Measurements from ENCODE around the gene CCDC93. TPM values are rescaled to one million over a fixed set of nuclear protein-coding genes. Genes with fewer than 3 reads are reported as not detected.

CCDC93 gene
- polyA plus RNA-seq, 2 of the 4 experiments (the other 2 are of a cell fraction) = 14.4 to 17.8 TPM

- TF ChIP-seq NPAS2 (CRISPR knock-in tag; IDR thresholded peaks at IDR 0.05; ENCODE audit: borderline replicate concordance) (no peak), POLR2AphosphoS2 (conservative IDR thresholded peaks at IDR 0.05; ENCODE audit: low read length) (no peak), CHD4 (IDR thresholded peaks at IDR 0.05; ENCODE audit: borderline replicate concordance) (no peak), EHMT2 (IDR thresholded peaks at IDR 0.05; ENCODE audit: low read depth) (no peak), NFE2L2 (conservative IDR thresholded peaks at IDR 0.05; ENCODE audit: low read length) (no peak), RNF2 (IDR thresholded peaks at IDR 0.05; ENCODE audit: borderline replicate concordance, low read depth) (no peak), SMC3 (IDR thresholded peaks at IDR 0.05) (no peak), ELK1 (IDR thresholded peaks at IDR 0.05; ENCODE audit: low read depth, low read length) (no peak), FOXS1 (CRISPR knock-in tag; IDR thresholded peaks at IDR 0.05) (no peak), GATA3 (IDR thresholded peaks at IDR 0.05; ENCODE audit: borderline replicate concordance) (no peak)
- TF ChIP-seq, protein P1, sequence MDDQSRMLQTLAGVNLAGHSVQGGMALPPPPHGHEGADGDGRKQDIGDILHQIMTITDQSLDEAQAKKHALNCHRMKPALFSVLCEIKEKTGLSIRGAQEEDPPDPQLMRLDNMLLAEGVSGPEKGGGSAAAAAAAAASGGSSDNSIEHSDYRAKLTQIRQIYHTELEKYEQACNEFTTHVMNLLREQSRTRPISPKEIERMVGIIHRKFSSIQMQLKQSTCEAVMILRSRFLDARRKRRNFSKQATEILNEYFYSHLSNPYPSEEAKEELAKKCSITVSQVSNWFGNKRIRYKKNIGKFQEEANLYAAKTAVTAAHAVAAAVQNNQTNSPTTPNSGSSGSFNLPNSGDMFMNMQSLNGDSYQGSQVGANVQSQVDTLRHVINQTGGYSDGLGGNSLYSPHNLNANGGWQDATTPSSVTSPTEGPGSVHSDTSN (IDR thresholded peaks at IDR 0.05) = no peak
- TF ChIP-seq, protein P2, sequence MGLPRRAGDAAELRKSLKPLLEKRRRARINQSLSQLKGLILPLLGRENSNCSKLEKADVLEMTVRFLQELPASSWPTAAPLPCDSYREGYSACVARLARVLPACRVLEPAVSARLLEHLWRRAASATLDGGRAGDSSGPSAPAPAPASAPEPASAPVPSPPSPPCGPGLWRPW (IDR thresholded peaks at IDR 0.05) = no peak
- TF ChIP-seq, protein P3, sequence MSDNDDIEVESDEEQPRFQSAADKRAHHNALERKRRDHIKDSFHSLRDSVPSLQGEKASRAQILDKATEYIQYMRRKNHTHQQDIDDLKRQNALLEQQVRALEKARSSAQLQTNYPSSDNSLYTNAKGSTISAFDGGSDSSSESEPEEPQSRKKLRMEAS (IDR thresholded peaks at IDR 0.05) = no peak
- TF ChIP-seq, protein P4, sequence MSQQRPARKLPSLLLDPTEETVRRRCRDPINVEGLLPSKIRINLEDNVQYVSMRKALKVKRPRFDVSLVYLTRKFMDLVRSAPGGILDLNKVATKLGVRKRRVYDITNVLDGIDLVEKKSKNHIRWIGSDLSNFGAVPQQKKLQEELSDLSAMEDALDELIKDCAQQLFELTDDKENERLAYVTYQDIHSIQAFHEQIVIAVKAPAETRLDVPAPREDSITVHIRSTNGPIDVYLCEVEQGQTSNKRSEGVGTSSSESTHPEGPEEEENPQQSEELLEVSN (IDR thresholded peaks at IDR 0.05; ENCODE audit: borderline replicate concordance, low read depth) = no peak
Observed at GRCh38 chr2:117935954-117936353, 77.9 kb downstream of the CCDC93 start.

DNA sequence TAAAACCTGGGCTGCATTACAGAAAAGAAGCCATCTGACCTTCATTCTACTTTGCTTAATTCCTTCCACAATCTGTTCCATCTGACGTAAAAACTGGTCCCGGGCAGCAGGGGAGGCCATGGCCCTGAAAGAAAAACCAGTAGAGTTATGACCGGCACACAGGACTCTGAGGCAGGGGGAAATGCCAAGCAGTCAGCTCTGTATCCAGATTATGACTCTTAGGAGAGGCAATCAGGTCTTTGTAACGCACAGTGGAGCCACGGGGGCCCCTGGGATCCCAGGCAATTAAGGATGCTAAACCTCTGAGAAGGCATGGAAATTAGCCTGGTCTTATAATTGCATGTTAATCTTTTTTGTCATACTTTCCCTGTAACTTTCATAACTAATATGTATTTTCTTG, 78.4 kb downstream of the CCDC93 start:
- ATAC-seq (no peak), DNase-seq (ENCODE audit: low read depth in 1 of 2, low spot score in 1 of 2) (no peak), FAIRE-seq (no peak)
- Histone ChIP-seq H3K4me1 (no peaks in the 10 kb centered on the region), H3K27ac (no peak overlapping the region), H3K9me3 (no peaks in the 10 kb centered on the region), H3K4me2 (no peak overlapping the region), H3K4me3 (no peak overlapping the region)
- ChIA-PET CTCF (no interaction called here), POLR2A (no interaction called here)
- WGBS (ENCODE audit: missing lambda C conversion rate) = 94% methylated on average over 5 of the region's 5 CpGs
- no peak for TF ChIP-seq ZFP36 (IDR thresholded peaks at IDR 0.05; ENCODE audit: borderline replicate concordance, partially characterized antibody)
- TF ChIP-seq EP300 (IDR thresholded peaks at IDR 0.05) = no peak
- TF ChIP-seq TFCP2L1 (CRISPR knock-in tag; IDR thresholded peaks at IDR 0.05) = no peak
- TF ChIP-seq ZC3H11A (IDR thresholded peaks at IDR 0.05) = no peak
- TF ChIP-seq KDM1A (IDR thresholded peaks at IDR 0.05; ENCODE audit: low read depth) = no peak
- TF ChIP-seq MYC (IDR thresholded peaks at IDR 0.05; ENCODE audit: borderline replicate concordance, low read length) = no peak
- TF ChIP-seq FOSL2 (IDR thresholded peaks at IDR 0.05) = no peak
- TF ChIP-seq FOSL2 (CRISPR knock-in tag; IDR thresholded peaks at IDR 0.05) = no peak

More at GRCh38 chr2:117935954-117936353, 77.9 kb downstream of the CCDC93 start:
- POLR2A ChIA-PET = no interaction called here
- Histone ChIP-seq H3K4me1 (no peaks in the 10 kb centered on the region), H3K4me2 (no peak overlapping the region), H3K9me3 (no peaks in the 10 kb centered on the region), H3K4me3 (no peak overlapping the region), H3K27ac (no peak overlapping the region)
- CTCF ChIA-PET = no interaction called here
- DNase-seq (ENCODE audit: low read depth in 1 of 2, low spot score in 1 of 2) = no peak
- no peak for FAIRE-seq
- 0% methylated on average over 1 of the region's 1 CpG for WGBS (ENCODE audit: missing lambda C conversion rate)
- ATAC-seq = no peak

- CTCF ChIA-PET = interaction anchor here (1.1 kb wide), 1 partner anchor 69 kb away, joined by 3 read pairs; no protein-coding TSS in a partner anchor
- no peaks in the 10 kb centered on the region for H3K9me3 ChIP-seq
- H3K4me3 ChIP-seq = no peak overlapping the region
- H3K4me2 ChIP-seq = no peak overlapping the region
- DNase-seq (ENCODE audit: low read depth in 1 of 2, low spot score in 1 of 2) (no peak), ATAC-seq (peak in 1 of 2 experiments; percentile 25; a peak in 2 of 6 replicates), FAIRE-seq (no peak)
- no peak overlapping the region for H3K27ac ChIP-seq
- H3K4me1 ChIP-seq = no peaks in the 10 kb centered on the region
- POLR2A ChIA-PET = no interaction called here
- WGBS (ENCODE audit: missing lambda C conversion rate) = 49% methylated on average over 5 of the region's 5 CpGs
- no peak for TF ChIP-seq REST (IDR thresholded peaks at IDR 0.05)
- no peak for TF ChIP-seq JUN (IDR thresholded peaks at IDR 0.05)
- TF ChIP-seq NFE2L2 (conservative IDR thresholded peaks at IDR 0.05; ENCODE audit: low read length) = no peak
- no peak for TF ChIP-seq SREBF2 (IDR thresholded peaks at IDR 0.05)
- no peak for TF ChIP-seq FOXS1 (CRISPR knock-in tag; IDR thresholded peaks at IDR 0.05)
- no peak for TF ChIP-seq MAFK (IDR thresholded peaks at IDR 0.05; ENCODE audit: partially characterized antibody)
- no peak for TF ChIP-seq CBX8 (IDR thresholded peaks at IDR 0.05)
- no peak for TF ChIP-seq CTCF (IDR thresholded peaks at IDR 0.05)
Observed at GRCh38 chr2:117933884-117934354, 80.0 kb downstream of the CCDC93 start.
